HG02852 (cell line): ENCODE data around the gene KRTAP10-10.
"Not testable (repeated sequence)": the region's sequence is repeated elsewhere in the genome, so short reads cannot be mapped to it uniquely, and the experiment has no call there.

Source experiments
- ATAC-seq: cut with Tn5 transposase; IDR thresholded peaks from one replicate; pipeline ENCODE4 v1.9.1; 2021; ENCODE audit warnings: mild to moderate bottlenecking, moderate library complexity; ENCODE audit not compliant: unreplicated experiment

KRTAP10-10 gene

GRCh38 chr21:44626262-44626661, 10.9 kb upstream of the KRTAP10-10 start:
- ATAC-seq, result no peak

- ATAC-seq, result no peak
Observed at GRCh38 chr21:44626673-44627143, 10.4 kb upstream of the KRTAP10-10 start, which contains the start of gene KRTAP10-9. KRTAP10-9 (plus strand) TSS chr21:44627093; CDS start chr21:44627172, 79 bp downstream.

- not testable (repeated sequence) for ATAC-seq
Observed at GRCh38 chr21:44627181-44627822, 9.9 kb upstream of the KRTAP10-10 start.

GRCh38 chr21:44627831-44628233, 9.3 kb upstream of the KRTAP10-10 start:
- not testable (repeated sequence) for ATAC-seq

- ATAC-seq, result no peak
Observed at GRCh38 chr21:44628707-44629391, 8.3 kb upstream of the KRTAP10-10 start.

- ATAC-seq, result no peak
Observed at GRCh38 chr21:44630440-44630839, 6.7 kb upstream of the KRTAP10-10 start.

GRCh38 chr21:44632067-44632466, 5.1 kb upstream of the KRTAP10-10 start:
- ATAC-seq, result no peak

GRCh38 chr21:44636209-44637017, 743 bp upstream of the KRTAP10-10 start:
- ATAC-seq, result no peak

- ATAC-seq, result not testable (repeated sequence)
Observed at GRCh38 chr21:44637851-44638348, 744 bp downstream of the KRTAP10-10 start.

- not testable (repeated sequence) for ATAC-seq
Observed at GRCh38 chr21:44638506-44639330, 1.6 kb downstream of the KRTAP10-10 start.

- ATAC-seq, result no peak
Observed at GRCh38 chr21:44639331-44639655, 2.1 kb downstream of the KRTAP10-10 start.

- no peak for ATAC-seq
Observed at GRCh38 chr21:44640761-44641160, 3.6 kb downstream of the KRTAP10-10 start.

- no peak for ATAC-seq
Observed at GRCh38 chr21:44643741-44644310, 6.7 kb downstream of the KRTAP10-10 start.

- no peak for ATAC-seq
Observed at GRCh38 chr21:44644878-44645277, 7.7 kb downstream of the KRTAP10-10 start.

- not testable (repeated sequence) for ATAC-seq
Observed at GRCh38 chr21:44646366-44647221, 9.4 kb downstream of the KRTAP10-10 start, which contains the start of gene KRTAP10-11. KRTAP10-11 (plus strand) TSS chr21:44646414; CDS start chr21:44646459, 45 bp downstream.

- ATAC-seq, result no peak
Observed at GRCh38 chr21:44647222-44647552, 10.0 kb downstream of the KRTAP10-10 start.

- no peak for ATAC-seq
Observed at GRCh38 chr21:44648557-44649311, 11.6 kb downstream of the KRTAP10-10 start.

- no peak for ATAC-seq
Observed at GRCh38 chr21:44649521-44650100, 12.5 kb downstream of the KRTAP10-10 start.
